ENCODE results near the gene LAPTM5. TPM values are rescaled to one million over a fixed set of nuclear protein-coding genes. Genes with fewer than 3 reads are reported as not detected.

The LAPTM5 gene
- polyA plus RNA-seq, 12 donors: 12.4 to 51.7 (median 17.1) TPM; not detected in 1

- DNase-seq: no peak
These were observed 31.2 kb upstream of the LAPTM5 start for GRCh38 chr1:30788580-30789387.

DNA sequence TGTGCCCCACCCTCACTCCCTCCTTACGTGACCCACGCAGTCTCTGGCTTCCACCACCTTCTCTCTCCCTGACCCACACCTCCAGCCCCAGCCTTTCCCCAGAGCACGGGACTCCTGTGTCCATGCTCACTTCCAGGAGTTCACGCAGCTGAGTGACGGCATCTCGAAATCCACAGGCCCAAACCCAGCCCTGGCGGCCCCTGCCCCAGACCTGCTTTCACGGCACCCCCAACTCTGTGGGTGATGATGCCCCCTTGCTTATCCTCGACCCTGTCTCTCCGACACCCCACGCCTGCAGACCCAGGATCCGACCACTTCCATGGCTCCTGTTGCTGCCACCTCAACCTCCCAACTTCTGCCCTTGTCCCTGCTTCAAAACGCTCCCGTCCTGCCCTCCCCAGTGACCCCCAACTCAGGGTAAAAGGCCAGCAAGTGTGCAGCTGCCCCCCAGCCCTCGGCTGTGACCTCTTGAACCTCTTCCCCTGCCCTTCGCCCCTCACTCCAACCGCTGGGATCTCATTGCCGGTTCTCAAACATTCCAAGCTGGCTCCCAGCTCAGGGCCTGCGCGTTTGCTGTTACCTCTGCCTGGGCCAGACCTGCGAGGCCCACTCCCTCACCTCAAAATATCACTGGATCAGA lies 30.4 kb upstream of the LAPTM5 start:
- no peak for DNase-seq

DNA sequence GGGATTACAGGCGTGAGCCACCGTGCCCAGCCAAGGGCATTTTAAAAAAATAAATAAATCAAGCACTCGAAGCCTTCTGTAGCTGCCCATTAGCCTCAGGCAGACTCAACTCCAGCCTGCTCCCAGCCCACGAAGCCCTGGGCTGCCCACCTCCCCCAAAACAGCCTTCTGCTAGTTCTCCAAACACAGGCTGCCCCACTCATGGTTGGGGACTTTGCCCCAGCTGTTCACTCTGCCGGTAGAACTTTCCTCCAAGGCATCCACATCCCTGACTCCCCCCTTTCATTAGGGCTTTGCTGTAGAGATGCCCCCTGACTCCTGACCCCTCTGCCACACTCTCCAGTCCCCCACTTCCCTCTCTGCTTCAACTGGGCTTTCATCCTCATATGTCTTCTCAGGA lies 29.7 kb upstream of the LAPTM5 start:
- no peak for DNase-seq

DNA sequence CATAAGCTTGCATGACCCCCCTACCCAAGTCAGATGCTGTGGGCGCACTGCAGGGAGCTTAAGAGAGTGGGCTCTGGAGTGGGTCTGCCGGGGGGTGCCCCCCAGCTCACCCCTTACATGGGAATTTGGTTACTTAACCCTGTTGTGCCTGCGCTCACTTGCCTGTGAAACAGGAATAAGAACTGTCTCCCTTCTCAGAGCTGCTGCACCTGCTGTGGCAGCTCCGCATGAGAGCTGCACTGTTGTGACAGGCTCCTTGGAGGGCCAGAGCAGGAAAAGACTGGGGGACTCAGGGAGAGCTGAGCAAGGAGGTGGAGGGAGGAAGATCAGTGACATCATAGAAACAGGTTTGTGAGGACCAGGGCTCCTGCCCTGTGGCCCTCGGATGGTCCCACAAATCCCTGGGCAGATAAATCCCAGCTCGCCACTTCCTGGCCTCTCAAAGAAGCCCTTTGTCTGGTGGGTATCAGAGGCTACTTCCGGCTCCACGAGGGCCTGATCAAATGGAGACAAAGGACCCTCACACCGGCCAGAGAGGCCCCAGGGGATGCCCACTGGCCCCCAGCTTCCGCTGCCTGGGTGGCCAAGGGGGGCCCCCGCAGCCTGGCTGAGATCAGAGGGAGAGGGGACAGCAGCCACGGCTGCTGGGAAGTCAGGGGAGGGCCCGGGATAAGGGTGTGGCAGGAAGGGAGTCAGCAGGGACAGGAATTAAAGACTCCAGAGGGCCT lies 28.9 kb upstream of the LAPTM5 start:
- DNase-seq: no peak

DNA sequence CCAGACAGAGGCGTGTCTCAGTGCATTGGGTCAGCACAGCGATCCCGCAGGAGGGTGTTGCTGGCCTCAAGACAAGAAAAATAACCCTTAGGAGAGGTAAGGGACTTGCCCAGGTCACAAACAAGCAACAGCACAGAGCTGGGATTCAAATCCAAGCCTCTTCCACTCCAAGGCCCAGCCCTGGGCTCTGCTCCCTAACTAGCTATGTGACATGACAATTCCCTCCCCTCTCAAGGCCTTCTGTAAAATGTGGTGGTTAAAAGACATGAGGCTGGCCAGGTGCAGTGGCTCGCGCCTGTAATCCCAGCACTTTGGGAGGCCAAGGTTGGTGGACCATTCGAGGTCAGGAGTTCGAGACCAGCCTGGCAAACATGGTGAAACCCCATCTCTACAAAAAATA lies 28.1 kb upstream of the LAPTM5 start:
- no peak for DNase-seq

- DNase-seq: no peak
These were observed 27.6 kb upstream of the LAPTM5 start for GRCh38 chr1:30785181-30785580.

- no peak for DNase-seq
These were observed 25.8 kb upstream of the LAPTM5 start for GRCh38 chr1:30783256-30783915.

- DNase-seq: peak; percentile 76
These were observed 25.0 kb upstream of the LAPTM5 start for GRCh38 chr1:30782361-30783255.

DNA sequence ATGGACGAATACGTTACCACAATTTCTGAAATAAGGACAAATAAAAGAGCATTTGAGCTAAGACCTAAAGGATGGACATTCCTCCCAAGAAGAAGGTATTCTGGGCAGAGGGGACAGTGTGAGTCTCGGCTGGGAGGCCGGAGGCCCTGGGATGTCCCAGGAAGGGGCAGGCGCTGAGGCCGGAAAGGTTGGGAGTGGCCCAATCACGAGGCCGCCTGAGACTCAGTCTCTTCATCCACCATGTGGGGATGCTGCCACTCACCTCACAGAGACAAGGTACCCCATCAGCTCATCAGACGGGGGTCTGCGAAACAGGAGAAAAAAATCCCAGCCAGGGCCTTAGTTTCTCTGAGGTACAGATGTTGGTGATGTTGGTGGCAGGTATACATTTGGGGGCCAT lies 24.3 kb upstream of the LAPTM5 start:
- DNase-seq: no peak

- no peak for DNase-seq
These were observed 22.8 kb upstream of the LAPTM5 start for GRCh38 chr1:30780409-30780808.

DNA sequence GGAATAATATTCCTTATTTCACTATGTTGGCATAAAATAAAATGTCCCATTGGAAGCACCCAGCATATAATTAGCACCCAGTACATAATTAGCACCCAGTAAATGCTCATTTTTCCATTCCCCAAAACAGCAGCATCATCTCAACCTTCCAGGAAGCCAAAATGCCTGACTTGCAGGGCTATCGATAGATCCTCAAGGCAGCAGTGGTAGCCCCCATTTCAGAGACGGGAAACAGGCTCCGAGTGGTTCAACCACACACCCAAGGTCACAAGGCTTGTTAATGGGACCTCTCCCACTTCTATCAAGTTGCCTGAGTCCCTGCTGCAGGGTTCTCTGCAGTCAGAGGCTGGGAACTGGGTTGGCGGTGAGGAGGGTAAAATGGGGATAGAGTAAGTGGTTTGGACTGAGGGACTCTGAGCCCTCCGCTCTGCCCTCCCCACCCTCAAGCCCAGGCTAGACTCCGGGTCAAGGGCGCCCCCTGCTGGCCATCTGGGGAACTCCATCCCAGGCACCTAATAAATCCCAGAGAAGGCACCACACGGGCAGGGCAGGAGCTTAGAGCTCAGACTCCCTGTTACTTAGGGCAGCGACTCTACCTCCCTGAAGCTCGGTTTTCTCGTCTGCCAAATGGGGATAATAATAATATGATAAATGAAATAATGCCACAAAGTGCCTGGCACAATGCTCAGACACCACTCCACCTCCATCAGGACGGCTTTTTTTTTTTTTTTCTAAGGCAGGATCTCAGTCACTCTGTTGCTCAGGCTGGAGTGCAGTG lies 21.9 kb upstream of the LAPTM5 start:
- DNase-seq: peak; percentile 83

- DNase-seq: no peak
These were observed 21.4 kb upstream of the LAPTM5 start for GRCh38 chr1:30778979-30779293.

DNA sequence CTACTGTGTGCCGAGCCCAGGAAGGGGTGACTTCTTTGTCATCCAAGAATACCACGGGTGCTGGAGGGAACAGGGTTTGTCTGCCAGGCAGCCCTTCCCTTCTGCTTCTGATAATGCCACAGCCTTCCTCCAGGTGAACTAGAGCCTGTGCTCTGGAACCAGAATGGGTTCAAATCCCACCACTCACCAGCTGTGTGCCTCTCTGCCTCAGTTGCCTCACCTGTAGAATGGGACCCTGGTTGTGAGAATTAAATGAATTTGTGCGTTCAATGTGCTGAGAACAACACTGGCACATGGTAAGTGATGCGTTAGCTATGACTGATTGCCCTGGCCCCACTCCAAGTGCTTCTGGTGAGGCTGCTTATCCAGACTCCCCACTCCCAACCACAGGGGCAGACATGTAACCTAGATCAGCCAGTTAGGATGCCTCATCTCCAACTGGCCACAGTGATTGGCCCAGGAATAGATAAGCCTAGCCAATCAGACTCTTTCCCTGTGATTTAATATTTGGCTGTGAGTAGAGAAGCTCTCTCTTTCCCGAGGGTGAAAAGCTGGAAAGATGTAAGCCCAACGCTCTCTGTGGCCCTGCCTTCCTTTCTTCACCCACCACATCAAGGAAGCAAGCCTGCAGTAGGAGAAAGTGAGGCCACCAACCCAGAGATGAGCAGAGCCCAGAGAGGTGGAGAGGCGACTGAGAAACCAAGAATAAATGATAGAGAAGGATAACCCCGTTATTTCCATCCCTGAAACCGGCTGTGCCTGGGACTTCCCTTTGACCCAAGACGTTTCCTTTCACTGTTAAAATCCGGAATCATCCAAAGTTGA lies 20.8 kb upstream of the LAPTM5 start:
- DNase-seq: no peak

DNA sequence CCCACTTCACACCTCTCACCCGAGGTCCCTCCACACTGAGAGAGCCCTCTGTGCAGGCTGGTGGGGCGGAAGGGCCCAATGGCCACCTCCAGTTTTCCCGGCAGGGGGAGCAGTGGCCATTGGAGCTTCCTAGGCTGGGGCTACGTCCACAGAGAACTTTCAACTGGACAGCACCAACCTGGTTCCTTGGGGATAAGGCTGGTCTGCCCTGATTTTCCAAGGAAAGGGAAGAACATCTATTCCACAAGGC lies 20.3 kb upstream of the LAPTM5 start:
- no peak for DNase-seq

DNA sequence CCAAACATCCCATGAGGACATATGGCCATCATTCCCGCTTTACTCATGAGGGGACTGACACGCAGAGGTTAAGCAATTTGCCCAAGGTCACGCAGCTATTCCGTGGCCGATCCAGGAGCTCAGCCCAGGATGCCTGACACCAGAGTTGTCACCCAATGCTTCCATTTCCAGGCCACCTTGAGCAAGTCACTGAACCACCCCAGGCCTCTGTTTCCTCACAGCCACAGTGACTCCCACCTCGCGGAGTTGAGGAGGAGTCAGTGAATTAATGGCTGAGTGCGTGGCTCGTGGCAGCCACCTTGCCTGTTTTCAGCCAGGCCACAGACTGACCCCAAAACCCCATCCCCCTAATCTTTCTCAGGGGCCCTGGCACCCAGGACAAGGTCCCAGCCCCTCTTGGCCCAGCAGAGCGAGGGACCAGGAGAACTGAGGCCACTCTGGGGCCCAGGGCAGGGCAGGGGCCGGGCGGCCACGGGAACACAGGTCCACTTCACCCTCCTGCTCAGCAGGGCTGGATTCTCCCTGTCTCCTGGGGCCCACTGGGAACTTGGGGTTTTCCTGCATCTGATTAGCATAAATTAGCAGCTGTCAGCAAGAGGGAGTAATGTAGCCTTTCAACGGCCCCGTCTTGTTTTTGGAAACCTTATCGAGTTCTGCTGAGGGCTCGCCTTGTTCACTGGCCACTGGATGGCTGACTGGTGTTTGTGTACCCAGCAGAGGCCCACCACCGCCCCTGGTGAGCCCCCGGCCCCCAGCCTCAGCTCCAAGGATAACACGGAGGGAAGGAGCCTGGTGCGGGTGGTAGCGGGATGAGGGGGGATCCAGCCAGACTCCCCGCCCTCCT lies 19.7 kb upstream of the LAPTM5 start:
- DNase-seq: no peak

DNA sequence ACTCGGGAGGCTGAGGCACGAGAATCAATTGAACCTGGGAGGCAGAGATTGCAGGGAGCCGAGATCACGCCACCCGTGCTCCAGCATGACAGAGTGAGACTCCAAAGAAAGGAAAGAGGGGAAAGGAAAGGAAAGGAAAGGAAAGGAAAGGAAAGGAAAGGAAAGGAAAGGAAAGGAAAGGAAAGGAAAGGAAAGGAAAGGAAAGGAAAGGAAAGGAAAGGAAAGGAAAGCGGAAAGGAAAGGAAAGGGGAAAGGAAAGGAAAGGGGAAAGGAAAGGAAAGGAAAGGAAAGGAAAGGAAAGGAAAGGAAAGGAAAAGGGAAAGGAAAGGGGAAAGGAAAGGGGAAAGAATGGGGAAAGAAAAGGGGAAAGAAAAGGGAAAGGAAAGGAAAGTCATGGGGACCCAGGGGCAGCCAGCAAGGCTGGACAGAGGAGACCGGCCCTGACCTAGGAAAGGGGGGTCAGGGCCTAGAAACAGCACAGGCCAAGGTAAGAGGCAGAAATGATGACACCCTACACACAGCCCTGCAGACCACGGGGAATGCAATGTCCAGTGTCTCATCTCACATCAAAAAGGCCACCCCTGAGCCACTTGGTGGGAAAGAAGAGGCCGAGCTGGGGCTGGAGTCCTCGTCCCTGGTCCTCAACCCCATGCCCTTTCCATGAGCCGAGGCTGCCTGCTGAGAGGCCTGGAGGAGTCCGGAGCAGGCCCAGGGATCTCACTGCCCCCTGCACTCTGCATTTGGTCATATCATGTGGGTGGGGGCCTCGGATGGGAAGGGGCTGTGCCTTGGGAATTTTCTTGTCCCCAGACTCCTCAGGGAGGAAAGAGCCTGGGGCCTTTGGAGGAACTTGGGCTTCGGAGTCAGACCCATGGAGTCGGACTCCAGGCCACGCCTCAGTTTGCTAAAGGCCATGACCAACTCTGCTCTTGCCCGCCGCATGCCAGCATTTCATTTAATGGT lies 18.8 kb upstream of the LAPTM5 start:
- DNase-seq: no peak

DNA sequence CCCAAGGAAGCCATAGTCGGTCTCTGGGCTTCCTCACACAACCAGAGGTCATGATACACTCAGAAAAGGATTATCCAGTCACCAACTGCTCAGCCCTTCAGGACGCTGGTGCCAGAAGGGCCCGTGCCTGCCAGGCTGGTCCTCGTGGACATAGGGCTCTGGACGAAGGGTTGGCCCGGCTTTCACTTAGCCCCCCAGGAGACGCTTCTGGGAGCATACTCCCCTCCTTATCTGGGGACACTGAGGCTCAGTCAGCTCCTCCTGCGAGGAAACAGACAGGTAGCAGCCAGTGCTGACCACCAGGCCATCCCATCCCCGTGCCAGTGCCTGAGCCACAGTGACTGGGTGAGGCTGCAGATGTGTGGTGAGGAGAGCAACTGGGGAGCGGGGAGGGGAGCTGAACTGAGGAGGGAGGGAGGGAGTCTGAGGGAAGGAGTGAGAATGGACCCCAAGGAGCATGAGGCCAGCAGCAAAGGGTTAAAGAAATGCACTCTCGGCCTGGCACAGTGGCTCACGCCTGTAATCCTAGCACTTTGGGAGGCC lies 17.9 kb upstream of the LAPTM5 start:
- no peak for DNase-seq

Data from muscle of arm (tissue), 12 donors.